ENCODE results near the gene ZFAND5.

Gene ZFAND5

DNA sequence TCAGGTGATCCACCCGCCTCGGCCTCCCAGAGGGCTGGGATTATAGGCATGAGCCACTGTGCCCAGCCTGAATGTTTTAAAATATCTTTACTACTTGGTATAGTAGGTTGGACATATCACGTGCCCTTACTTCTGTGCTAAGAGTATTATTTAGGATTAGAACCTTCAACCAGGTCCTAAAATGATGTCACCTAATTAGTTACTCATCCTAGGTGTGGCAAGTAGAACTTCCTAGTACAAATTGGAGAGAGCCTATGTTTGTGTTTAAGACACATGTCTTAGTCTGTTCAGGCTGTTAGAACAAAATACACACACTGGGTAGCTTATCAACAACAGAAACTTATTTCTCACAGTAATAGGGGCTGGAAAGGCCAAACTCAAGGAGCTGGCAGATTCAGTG lies 51.5 kb downstream of the ZFAND5 start:
- no peaks in the 10 kb centered on the region for H3K9me3 ChIP-seq (ENCODE audit: insufficient read depth, low read length)
- no peaks in the 10 kb centered on the region for H3K27me3 ChIP-seq (ENCODE audit: low read length)
- no peaks in the 10 kb centered on the region for H3F3A ChIP-seq (ENCODE audit: insufficient read depth)
- no peaks in the 10 kb centered on the region for H3K79me2 ChIP-seq (ENCODE audit: insufficient read depth, low read length)
- no peak overlapping the region for H3K9ac ChIP-seq (ENCODE audit: low read length)
- TF ChIP-seq EZH2phosphoT487 (conservative IDR thresholded peaks at IDR 0.05; ENCODE audit: low read length) (no peak), CTCF (IDR thresholded peaks at IDR 0.05; ENCODE audit: insufficient read depth, low read length, poor library complexity, severe bottlenecking) (no peak)
- no peak overlapping the region for H3K4me2 ChIP-seq (ENCODE audit: low read depth, low read length, poor library complexity, severe bottlenecking)
- no peak overlapping the region for H3K27ac ChIP-seq (ENCODE audit: low read depth, low read length)
- no peak overlapping the region for H3K4me3 ChIP-seq (ENCODE audit: insufficient read depth, low read length, poor library complexity, severe bottlenecking)
- no peaks in the 10 kb centered on the region for H3K36me3 ChIP-seq (ENCODE audit: low read length)
- no peak overlapping the region for H2AFZ ChIP-seq (ENCODE audit: low read depth, low read length, severe bottlenecking)
- no peaks in the 10 kb centered on the region for H3K9me2 ChIP-seq (replicated peaks; ENCODE audit: insufficient read depth, low read length)
- H4K20me1 ChIP-seq (ENCODE audit: low read depth, low read length), result no peaks in the 10 kb centered on the region

DNA sequence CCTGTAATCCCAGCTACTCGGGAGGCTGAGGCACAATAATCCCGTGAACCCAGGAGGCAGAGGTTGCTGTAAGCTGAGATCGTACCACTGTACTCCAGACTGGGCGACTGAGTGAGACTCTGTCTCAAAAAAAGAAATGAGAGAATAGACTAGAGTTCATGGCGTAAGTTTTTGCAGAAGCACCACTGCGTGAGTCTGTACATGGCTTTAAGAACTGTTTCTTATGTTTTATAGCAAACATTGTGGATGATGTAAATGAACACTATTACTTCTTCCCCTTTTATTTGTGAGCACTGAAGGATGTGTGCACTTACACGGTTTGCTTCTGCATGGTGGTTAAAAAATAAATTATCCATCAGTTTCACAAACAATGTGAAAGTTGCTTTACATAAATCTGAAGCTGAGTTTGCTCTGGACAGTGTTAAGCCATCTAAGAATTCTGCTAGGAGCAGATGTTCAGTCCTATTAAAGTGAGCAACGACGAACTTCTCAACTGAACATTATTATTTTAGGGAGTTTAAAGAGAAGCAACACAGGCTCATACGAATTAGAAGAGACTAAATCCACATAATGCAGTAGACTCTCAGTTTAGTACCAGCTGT lies 52.5 kb downstream of the ZFAND5 start:
- TF ChIP-seq EZH2phosphoT487 (conservative IDR thresholded peaks at IDR 0.05; ENCODE audit: low read length) (no peak), CTCF (IDR thresholded peaks at IDR 0.05; ENCODE audit: insufficient read depth, low read length, poor library complexity, severe bottlenecking) (no peak)
- no peak overlapping the region for H3K4me3 ChIP-seq (ENCODE audit: insufficient read depth, low read length, poor library complexity, severe bottlenecking)
- no peaks in the 10 kb centered on the region for H4K20me1 ChIP-seq (ENCODE audit: low read depth, low read length)
- H3K9me2 ChIP-seq (replicated peaks; ENCODE audit: insufficient read depth, low read length), result no peaks in the 10 kb centered on the region
- no peaks in the 10 kb centered on the region for H3K9me3 ChIP-seq (ENCODE audit: insufficient read depth, low read length)
- no peak overlapping the region for H3K4me2 ChIP-seq (ENCODE audit: low read depth, low read length, poor library complexity, severe bottlenecking)
- no peak overlapping the region for H2AFZ ChIP-seq (ENCODE audit: low read depth, low read length, severe bottlenecking)
- H3K9ac ChIP-seq (ENCODE audit: low read length), result no peak overlapping the region
- H3K27ac ChIP-seq (ENCODE audit: low read depth, low read length), result no peak overlapping the region
- no peaks in the 10 kb centered on the region for H3K79me2 ChIP-seq (ENCODE audit: insufficient read depth, low read length)
- H3K27me3 ChIP-seq (ENCODE audit: low read length), result no peaks in the 10 kb centered on the region
- no peaks in the 10 kb centered on the region for H3K36me3 ChIP-seq (ENCODE audit: low read length)
- H3F3A ChIP-seq (ENCODE audit: insufficient read depth), result no peaks in the 10 kb centered on the region

- Histone ChIP-seq H3K27ac (ENCODE audit: low read depth, low read length) (no peak overlapping the region), H3K4me3 (ENCODE audit: insufficient read depth, low read length, poor library complexity, severe bottlenecking) (no peak overlapping the region), H4K20me1 (ENCODE audit: low read depth, low read length) (no peaks in the 10 kb centered on the region), H3F3A (ENCODE audit: insufficient read depth) (no peaks in the 10 kb centered on the region), H3K79me2 (ENCODE audit: insufficient read depth, low read length) (no peaks in the 10 kb centered on the region), H2AFZ (ENCODE audit: low read depth, low read length, severe bottlenecking) (no peak overlapping the region), H3K9ac (ENCODE audit: low read length) (no peak overlapping the region), H3K9me3 (ENCODE audit: insufficient read depth, low read length) (no peaks in the 10 kb centered on the region), H3K4me2 (ENCODE audit: low read depth, low read length, poor library complexity, severe bottlenecking) (no peak overlapping the region), H3K36me3 (ENCODE audit: low read length) (no peaks in the 10 kb centered on the region), H3K9me2 (replicated peaks; ENCODE audit: insufficient read depth, low read length) (no peaks in the 10 kb centered on the region), H3K27me3 (ENCODE audit: low read length) (no peaks in the 10 kb centered on the region)
- TF ChIP-seq CTCF (IDR thresholded peaks at IDR 0.05; ENCODE audit: insufficient read depth, low read length, poor library complexity, severe bottlenecking), result no peak
- TF ChIP-seq EZH2phosphoT487 (conservative IDR thresholded peaks at IDR 0.05; ENCODE audit: low read length), result no peak
Measured at GRCh38 chr9:72309364-72310133, 55.5 kb downstream of the ZFAND5 start.
